ENCODE measurements around the gene AMN1.
A peak's percentile ranks its signal among the peaks of the same experiment; 100 is the strongest.
"Not testable (repeated sequence)": the region's sequence is repeated elsewhere in the genome, so short reads cannot be mapped to it uniquely, and the experiment has no call there.

Gene AMN1

GRCh38 chr12:31765931-31766330 lies 37.1 kb upstream of the AMN1 start:
- no peak overlapping the region for H3K4me2 ChIP-seq (ENCODE audit: low read length)
- TF ChIP-seq EZH2 (IDR thresholded peaks at IDR 0.05; ENCODE audit: borderline replicate concordance, low read length) (no peak), CTCF (IDR thresholded peaks at IDR 0.05; ENCODE audit: low read length) (no peak)
- H3K4me1 ChIP-seq (ENCODE audit: insufficient read depth, low read length, severe bottlenecking): peaks cover 13% of the 10 kb centered on the region
- no peaks in the 10 kb centered on the region for H3K36me3 ChIP-seq (ENCODE audit: insufficient read depth, low read length)
- H2AFZ ChIP-seq (ENCODE audit: low read length): no peak overlapping the region
- H3K79me2 ChIP-seq (ENCODE audit: insufficient read depth, low read length): no peaks in the 10 kb centered on the region
- no peak overlapping the region for H3K27ac ChIP-seq (ENCODE audit: low read depth, low read length, poor library complexity, severe bottlenecking)
- no peak overlapping the region for H3K4me3 ChIP-seq (ENCODE audit: low read depth, low read length, poor library complexity, severe bottlenecking)
- no peaks in the 10 kb centered on the region for H4K20me1 ChIP-seq (ENCODE audit: insufficient read depth, low read length)
- no peaks in the 10 kb centered on the region for H3F3A ChIP-seq (ENCODE audit: insufficient read depth, low read length)
- no peaks in the 10 kb centered on the region for H3K9me2 ChIP-seq (ENCODE audit: low read depth, low read length)
- H3K27me3 ChIP-seq (ENCODE audit: insufficient read depth, low read length): no peaks in the 10 kb centered on the region
- no peaks in the 10 kb centered on the region for H3K9me3 ChIP-seq (ENCODE audit: low read length)
- H3K9ac ChIP-seq (ENCODE audit: low read length): no peak overlapping the region

GRCh38 chr12:31759632-31760459 lies 31.0 kb upstream of the AMN1 start:
- H3K4me1 ChIP-seq (ENCODE audit: insufficient read depth, low read length, severe bottlenecking): peaks cover 26% of the 10 kb centered on the region
- H3K9me3 ChIP-seq (ENCODE audit: low read length): no peaks in the 10 kb centered on the region
- H3K4me2 ChIP-seq (ENCODE audit: low read length): no peak overlapping the region
- H3K9me2 ChIP-seq (ENCODE audit: low read depth, low read length): no peaks in the 10 kb centered on the region
- peak overlapping the region; percentile 86; the same call in 1 of the 2 replicates for H2AFZ ChIP-seq (ENCODE audit: low read length)
- no peaks in the 10 kb centered on the region for H3F3A ChIP-seq (ENCODE audit: insufficient read depth, low read length)
- H3K9ac ChIP-seq (ENCODE audit: low read length): 0 out of 2 replicates have a peak overlapping the region, but pooled peaks have one; percentile 2
- H3K27ac ChIP-seq (ENCODE audit: low read depth, low read length, poor library complexity, severe bottlenecking): peak overlapping the region; percentile 59
- TF ChIP-seq CTCF (IDR thresholded peaks at IDR 0.05; ENCODE audit: low read length) (no peak), EZH2 (IDR thresholded peaks at IDR 0.05; ENCODE audit: borderline replicate concordance, low read length) (no peak)
- no peaks in the 10 kb centered on the region for H3K27me3 ChIP-seq (ENCODE audit: insufficient read depth, low read length)
- no peaks in the 10 kb centered on the region for H4K20me1 ChIP-seq (ENCODE audit: insufficient read depth, low read length)
- H3K4me3 ChIP-seq (ENCODE audit: low read depth, low read length, poor library complexity, severe bottlenecking): no peak overlapping the region
- no peaks in the 10 kb centered on the region for H3K79me2 ChIP-seq (ENCODE audit: insufficient read depth, low read length)
- H3K36me3 ChIP-seq (ENCODE audit: insufficient read depth, low read length): no peaks in the 10 kb centered on the region

- not testable (repeated sequence) for H3K27ac ChIP-seq (ENCODE audit: low read depth, low read length, poor library complexity, severe bottlenecking)
These were observed 29.5 kb upstream of the AMN1 start for GRCh38 chr12:31758297-31758696.

More at GRCh38 chr12:31758297-31758696, 29.5 kb upstream of the AMN1 start:
- not testable (repeated sequence) for H3K9ac ChIP-seq (ENCODE audit: low read length); H3K9me2 ChIP-seq (ENCODE audit: low read depth, low read length); H4K20me1 ChIP-seq (ENCODE audit: insufficient read depth, low read length); H3F3A ChIP-seq (ENCODE audit: insufficient read depth, low read length); H3K79me2 ChIP-seq (ENCODE audit: insufficient read depth, low read length); H3K4me3 ChIP-seq (ENCODE audit: low read depth, low read length, poor library complexity, severe bottlenecking); H3K4me2 ChIP-seq (ENCODE audit: low read length); H3K27me3 ChIP-seq (ENCODE audit: insufficient read depth, low read length); H3K36me3 ChIP-seq (ENCODE audit: insufficient read depth, low read length); H3K9me3 ChIP-seq (ENCODE audit: low read length); H2AFZ ChIP-seq (ENCODE audit: low read length)
- peaks cover 26% of the 10 kb centered on the region for H3K4me1 ChIP-seq (ENCODE audit: insufficient read depth, low read length, severe bottlenecking)

Data from OCI-LY1 (cell line).